HG03575 (cell line): ENCODE data around the gene LGALS3.

Source experiments
- ATAC-seq: cut with Tn5 transposase; IDR thresholded peaks from one replicate; pipeline ENCODE4 v1.9.1; 2021; ENCODE audit not compliant: unreplicated experiment, insufficient number of reproducible peaks, low FRiP score; ENCODE audit errors: extremely low read depth

The LGALS3 gene

GRCh38 chr14:55157080-55157479, 28.0 kb downstream of the LGALS3 start:
- ATAC-seq = no peak

DNA sequence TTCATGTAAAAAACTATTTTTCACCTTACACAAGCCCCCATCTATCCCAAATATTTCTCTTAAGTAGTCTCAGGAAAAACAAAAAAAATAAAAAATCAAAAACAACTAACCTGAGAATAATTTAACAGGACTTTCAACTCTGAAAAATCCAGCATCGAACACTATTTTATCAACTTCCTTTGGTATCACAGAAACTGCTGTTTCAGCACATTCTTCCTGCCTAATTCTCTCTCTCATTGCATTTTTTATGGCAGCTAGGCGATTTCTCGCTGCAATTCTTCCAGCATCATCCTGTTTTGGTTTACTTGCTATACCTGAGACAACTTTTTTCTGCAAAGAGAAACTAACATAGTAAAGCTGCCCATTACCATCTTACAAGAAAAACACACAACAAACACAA, 29.4 kb downstream of the LGALS3 start:
- no peak for ATAC-seq

DNA sequence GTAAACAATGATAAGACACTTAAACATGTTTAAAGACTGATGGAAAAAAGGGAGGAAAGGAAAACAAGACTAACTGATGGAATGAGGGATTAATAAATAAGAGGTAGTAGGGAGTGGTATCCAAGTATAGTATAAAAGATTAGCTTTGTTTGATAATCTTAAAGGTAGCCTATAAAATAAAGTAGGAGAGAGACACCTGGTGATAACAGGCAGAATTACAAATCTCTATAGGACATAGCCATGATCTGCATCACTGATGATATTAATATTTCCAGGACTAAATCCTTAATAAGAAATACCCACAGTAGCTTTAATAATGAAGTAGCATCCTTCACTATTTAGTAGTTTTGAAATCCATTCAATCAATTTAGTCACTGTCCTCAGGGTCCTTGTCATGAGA, 31.9 kb downstream of the LGALS3 start:
- no peak for ATAC-seq

DNA sequence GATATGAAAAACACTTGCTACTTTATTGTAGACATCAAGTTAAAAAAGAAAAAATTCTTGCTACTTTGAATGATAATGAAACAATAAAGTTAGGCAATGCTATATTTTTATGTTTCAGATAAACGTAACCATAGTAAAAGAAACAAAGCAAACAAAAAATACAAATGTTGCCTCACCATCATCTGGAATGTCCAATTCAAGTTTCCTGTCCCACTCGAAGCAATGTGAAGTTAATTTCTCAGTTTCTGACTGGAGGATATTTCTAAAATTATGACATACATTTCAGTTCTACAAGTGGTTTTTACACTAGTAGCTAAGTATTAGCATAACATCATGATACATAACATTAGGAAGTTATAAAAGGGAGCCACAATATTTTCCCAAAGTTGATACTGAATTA, 41.5 kb downstream of the LGALS3 start:
- no peak for ATAC-seq

GRCh38 chr14:55180006-55180405, 51.0 kb downstream of the LGALS3 start:
- ATAC-seq = no peak

DNA sequence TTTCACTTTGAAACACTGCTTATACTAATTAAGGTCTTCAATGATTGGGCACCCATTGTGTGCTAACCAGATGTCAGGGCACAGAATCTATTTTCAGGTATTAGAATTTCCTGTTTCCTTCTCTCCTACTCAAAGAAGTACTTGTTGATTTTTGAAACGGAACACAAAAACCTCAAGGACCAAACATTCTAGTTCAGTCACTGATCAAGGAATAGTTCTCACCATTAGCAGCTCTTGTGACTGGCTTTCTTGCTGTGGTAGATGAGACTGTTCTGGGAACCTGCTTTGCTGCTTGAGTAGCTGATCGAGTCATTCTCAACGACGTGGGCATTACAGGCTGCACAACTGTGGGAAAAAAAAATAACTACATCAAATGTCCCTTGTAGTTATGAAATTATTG, 51.4 kb downstream of the LGALS3 start:
- peak; percentile 74 for ATAC-seq

GRCh38 chr14:55188686-55189295, 59.7 kb downstream of the LGALS3 start:
- no peak for ATAC-seq

DNA sequence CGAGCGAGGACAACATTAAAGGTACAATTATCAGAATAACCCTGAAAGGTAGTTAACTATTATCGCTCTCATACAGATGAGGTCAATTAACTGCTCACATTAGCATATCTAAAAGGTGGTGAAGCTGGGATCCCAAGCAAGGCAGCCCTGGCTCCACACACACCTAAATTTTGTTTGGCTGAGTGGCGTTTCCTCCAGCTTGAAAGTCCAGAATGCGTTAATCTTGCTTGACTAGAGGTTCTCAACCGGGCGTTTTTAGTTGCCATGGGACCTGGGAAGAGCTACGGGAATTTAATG, 61.8 kb downstream of the LGALS3 start:
- ATAC-seq = no peak

DNA sequence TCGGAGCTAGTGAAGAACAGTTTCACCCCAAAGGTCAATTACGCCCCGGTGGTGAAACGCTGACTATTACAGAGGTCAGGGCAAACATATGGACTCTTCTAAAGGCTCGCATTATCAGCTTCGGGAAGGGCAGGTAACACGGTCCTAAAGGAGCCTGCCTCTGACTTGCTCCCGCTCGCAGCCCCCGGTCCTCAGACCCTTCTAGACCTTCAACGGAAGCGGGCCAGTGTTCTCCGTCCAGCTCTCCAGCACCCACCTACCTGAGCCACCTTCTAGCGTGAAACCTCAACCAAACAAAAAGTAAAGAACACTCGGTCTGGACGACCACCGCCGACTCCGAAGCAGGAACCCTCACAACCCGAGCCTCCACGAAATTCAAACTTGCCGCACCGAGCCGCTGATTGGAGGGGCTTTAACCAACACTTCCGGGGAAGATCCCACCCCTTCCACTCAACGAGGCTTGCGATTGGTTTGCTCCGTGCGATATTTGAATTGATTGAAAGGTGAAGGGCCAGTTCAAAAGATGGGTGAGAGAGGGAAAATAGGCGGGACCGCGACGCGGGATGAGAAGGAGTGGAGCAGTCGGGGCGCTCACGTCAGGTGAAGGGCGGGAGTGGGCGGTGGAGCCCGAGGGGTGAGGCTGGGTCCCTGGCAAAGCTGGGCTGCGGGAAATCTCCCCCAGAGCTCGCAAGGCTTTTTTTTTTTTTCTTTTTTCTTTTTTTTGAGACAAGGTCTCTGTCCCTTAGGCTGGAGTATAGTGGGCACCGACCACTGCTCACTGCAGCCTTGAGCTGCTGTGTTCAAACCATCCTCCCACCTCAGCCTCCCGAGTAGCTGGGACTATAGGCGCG, 62.4 kb downstream of the LGALS3 start, which contains the start of gene DLGAP5:
Gene DLGAP5, minus strand, starts transcription at position 383 of the 851 bp plus-strand sequence. CDS start 2,406 bp downstream, outside the sequence.
- peak; percentile 86 for ATAC-seq

DNA sequence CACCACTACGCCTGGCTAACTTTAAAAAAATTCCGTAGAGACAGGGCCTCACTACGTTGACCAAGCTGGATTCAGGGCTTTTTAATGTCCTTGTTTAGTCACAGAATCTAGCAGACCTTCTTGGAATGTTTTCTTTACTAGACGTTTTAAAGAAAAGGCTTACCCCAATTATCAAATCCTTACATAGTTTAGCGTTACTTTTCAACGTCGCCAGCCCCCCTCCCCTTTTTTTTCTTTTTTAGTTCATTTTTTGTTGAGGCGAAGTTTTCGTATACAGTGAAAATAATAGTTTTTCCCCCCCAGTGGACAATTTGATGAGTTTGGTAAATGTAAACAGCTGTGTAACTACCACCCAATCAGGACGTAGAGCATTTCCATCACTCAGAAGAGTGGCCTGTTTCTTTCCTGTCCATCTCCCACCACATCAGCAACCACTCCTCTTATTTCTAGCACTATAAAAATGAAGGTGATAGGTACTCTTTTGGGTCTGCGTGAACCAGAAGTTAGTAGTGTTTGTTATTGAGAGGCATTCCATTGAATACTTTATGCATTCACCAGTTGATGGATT, 63.1 kb downstream of the LGALS3 start:
- no peak for ATAC-seq

DNA sequence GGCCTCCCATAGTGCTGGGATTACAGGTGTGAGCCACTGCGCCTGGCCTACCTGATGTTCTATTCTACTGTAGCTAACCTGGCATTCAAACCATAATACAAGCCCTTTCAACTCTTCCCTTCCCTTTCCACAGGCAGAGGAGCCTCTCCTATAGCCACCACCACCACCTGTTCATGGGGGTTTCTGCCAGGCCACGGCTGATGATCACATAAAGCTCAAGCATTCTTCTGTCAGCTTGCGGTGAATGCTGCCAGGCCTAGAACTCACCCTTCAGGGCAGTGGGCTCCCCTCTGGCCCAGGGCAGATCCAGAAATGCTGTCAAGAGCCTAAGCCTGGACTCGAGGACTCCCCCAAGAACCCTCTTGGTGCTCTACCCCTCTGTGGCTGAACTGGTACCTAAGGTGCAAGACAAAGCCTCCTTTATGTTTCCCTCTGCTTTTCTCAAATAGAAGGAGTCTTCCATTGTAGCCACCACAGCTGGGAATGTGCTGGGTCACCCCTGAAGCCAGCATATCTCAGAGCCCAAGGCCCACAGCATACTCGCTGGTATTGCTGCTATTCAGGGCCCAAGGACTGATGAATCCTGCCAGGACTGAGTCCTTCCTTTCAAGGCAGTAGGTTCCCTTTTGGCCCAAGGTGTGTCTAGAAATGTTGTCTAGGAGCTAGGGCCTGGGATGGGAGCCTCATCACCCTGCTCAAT, 65.8 kb downstream of the LGALS3 start:
- no peak for ATAC-seq
